ENCODE data around the gene SKP1. TPM values are rescaled to one million over a fixed set of nuclear protein-coding genes. Genes with fewer than 3 reads are reported as not detected.

SKP1 gene
- total and polyA plus RNA-seq, 9 of the 15 experiments (the other 6 are each of a cell fraction or from before 2014, with no cell fraction given), result 301 to 2,109 (median 639) TPM

DNA sequence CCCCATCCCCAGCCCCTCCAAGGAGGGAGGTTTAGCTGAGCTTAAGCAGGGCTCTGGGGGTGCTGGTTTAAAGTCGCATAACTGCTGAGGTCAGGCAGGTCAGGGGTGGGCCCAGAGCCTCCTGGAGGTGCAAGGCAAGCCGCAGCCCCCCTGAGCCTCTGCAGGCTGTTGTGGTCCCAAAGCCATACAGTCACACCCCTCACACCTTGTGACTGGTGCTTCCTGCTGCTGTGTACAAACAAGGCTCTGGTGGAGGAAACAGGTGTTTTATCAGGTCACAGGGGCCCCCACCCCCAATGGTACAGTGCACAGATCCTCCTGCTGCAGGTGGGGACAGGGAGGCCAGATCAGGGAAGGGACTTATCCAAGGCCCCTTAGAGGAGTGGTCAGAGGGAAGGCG, 54.2 kb downstream of the SKP1 start:
- Histone ChIP-seq H3K36me3 (ENCODE audit: control insufficient read depth, insufficient read depth, low read length) (no peaks in the 10 kb centered on the region; the same call in 2 of the 3 replicates), H3K27me3 (ENCODE audit: control insufficient read depth in 2 of 2, insufficient read depth in 2 of 2, low read length in 2 of 2) (no peaks in the 10 kb centered on the region), H3K27ac (ENCODE audit: extremely low read depth, low read depth, low read length) (no peak overlapping the region), H3K79me2 (ENCODE audit: control insufficient read depth, insufficient read depth, low read length) (no peaks in the 10 kb centered on the region), H3K4me2 (ENCODE audit: insufficient read depth, low read length) (no peak overlapping the region), H4K20me1 (replicated peaks; ENCODE audit: control insufficient read depth, insufficient read depth, low read length) (peaks cover 16% of the 10 kb centered on the region), H3K9me3 (replicated peaks; ENCODE audit: control insufficient read depth, insufficient read depth, low read depth, low read length) (no peaks in the 10 kb centered on the region), H3K9me1 (ENCODE audit: control insufficient read depth, insufficient read depth, low read length) (peaks cover 7% of the 10 kb centered on the region), H2AFZ (ENCODE audit: low read depth, low read length) (no peak overlapping the region), H3K4me1 (replicated peaks in 1 of 2; ENCODE audit: control insufficient read depth in 2 of 2, insufficient read depth in 2 of 2, low read length in 2 of 2) (peaks cover 0 to 11% of the 10 kb centered on the region in 2 experiments; a peak in 2 of 5 replicates), H3K9ac (ENCODE audit: insufficient read depth in 1 of 2, low read depth in 2 of 2, low read length in 2 of 2) (0 out of 4 replicates have a peak overlapping the region, but pooled peaks of 1 of the 2 experiments have one; percentile 16), H3K4me3 (no peak overlapping the region)
- ChIA-PET POLR2A (interaction anchor here (1.0 kb wide), 1 partner anchor 11 kb away, joined by 3 read pairs; no protein-coding TSS in a partner anchor), CTCF (ENCODE audit: low intra/inter-chr PET ratio) (no interaction called here)
- FAIRE-seq, result no peak
- no peak for ATAC-seq
- no peak for TF ChIP-seq REST (IDR thresholded peaks at IDR 0.05; ENCODE audit: borderline replicate concordance)
- no peak for TF ChIP-seq REST (CRISPR knock-in tag; IDR thresholded peaks at IDR 0.05; ENCODE audit: low read depth)
- no peak for TF ChIP-seq HCFC1 (IDR thresholded peaks at IDR 0.05; ENCODE audit: low read depth, low read length)
- TF ChIP-seq EWSR1 (IDR thresholded peaks at IDR 0.05; ENCODE audit: borderline replicate concordance, low read depth, partially characterized antibody), result no peak
- no TSS peak for BruUV-seq (replicated peaks)
- intact Hi-C loops (cut with micrococcal nuclease), result no loop called here
- WGBS (ENCODE audit: insufficient coverage, low coverage, missing lambda C conversion rate), result 53% methylated on average over 3 of the region's 3 CpGs
- in situ Hi-C loops (cut with MboI), result no loop called here
- no peak for DNase-seq (ENCODE audit: extremely low read depth in 1 of 4, low spot score in 3 of 4)

All from K562 (cell line).